HepG2 (cell line): Measurements from ENCODE around the gene TWNK. TPM values are rescaled to one million over a fixed set of nuclear protein-coding genes. Genes with fewer than 3 reads are reported as not detected.
A peak's percentile ranks its signal among the peaks of the same experiment; 100 is the strongest.

Experiments
- ATAC-seq: fragments of 200-7000 bp; cut with Tn5 transposase; 3 replicates; pipeline ENCODE4 v1.9.1; 2020; ENCODE audit warnings: mild to moderate bottlenecking, moderate library complexity
- BruUV-seq: library from RNA; stranded (reverse); fragments of 400-500 nt; replicated peaks from 2 replicates; lab custom pipeline; 2021; lab: Mats Ljungman, UMichigan
- CTCF ChIA-PET: fragments of 300-600 bp; formaldehyde crosslinking; extraction: SDS; loops from one replicate; lab custom pipeline; 2021; ENCODE audit warnings: low total read pairs, inconsistent platforms, low intra/inter-chr PET ratio; lab: Yijun Ruan, JAX
- POLR2A ChIA-PET: fragments of 350-600 bp; sonication (Branson Sonifier 250); formaldehyde crosslinking; loops from one replicate; lab custom pipeline; 2020; ENCODE audit warnings: antibody characterized with exemption, inconsistent platforms; lab: Yijun Ruan, JAX
- DNase-seq: peaks from one replicate; pipeline ENCODE4 v3.0.0-alpha.2; 2015; ENCODE audit warnings: low spot score
- FAIRE-seq: peaks from 3 replicates; lab custom pipeline; 2011; peaks lifted over from hg19 to GRCh38; lab: Jason Lieb, UNC
- H2AFZ ChIP-seq: one replicate; pipeline ENCODE4 v1.6.1; 2011; ENCODE audit warnings: low read length, inconsistent platforms
- H3K27ac ChIP-seq: fragments of 300-600 bp; 3 replicates; pipeline ENCODE4 v1.8.0; 2011; ENCODE audit warnings: mixed run types, mild to moderate bottlenecking, mixed read lengths, low read length, inconsistent platforms; ENCODE audit not compliant: insufficient read depth; ENCODE audit errors: extremely low read length
- H3K27me3 ChIP-seq, 2 experiments: fragments of 200-600 bp in 1 of 2; 2 replicates in 1 of 2; 3 replicates in 1 of 2; pipeline versions ENCODE4 v1.6.0 to v1.8.0; 2011; ENCODE audit warnings: low read length in 2 of 2, mild to moderate bottlenecking in 2 of 2, moderate library complexity in 2 of 2, inconsistent platforms in 1 of 2; ENCODE audit not compliant: insufficient read depth in 2 of 2, control insufficient read depth in 1 of 2
- H3K36me3 ChIP-seq, 2 experiments: fragments of 200-600 bp in 1 of 2; replicated peaks in 1 of 2; 2 replicates in 1 of 2; 3 replicates in 1 of 2; pipeline versions ENCODE4 v1.5.1 to v1.8.0; 2011; ENCODE audit warnings: low read length in 2 of 2, inconsistent platforms in 1 of 2; ENCODE audit not compliant: insufficient read depth in 2 of 2, control insufficient read depth in 1 of 2
- H3K4me1 ChIP-seq: 2 replicates; pipeline ENCODE4 v1.5.1; 2012; ENCODE audit warnings: low read length, inconsistent platforms; ENCODE audit not compliant: insufficient read depth
- H3K4me2 ChIP-seq: 2 replicates; pipeline ENCODE4 v1.6.0; 2011; ENCODE audit warnings: low read depth, low read length, inconsistent platforms
- H3K4me3 ChIP-seq, 3 experiments: fragments of 200-600 bp in 1 of 3; sonication (generic), shearing (Covaris generic) in 1 of 3; replicated peaks in 1 of 3; 2 replicates each; pipeline ENCODE4 v1.5.1; 2011 to 2016; ENCODE audit warnings: low read length in 3 of 3, inconsistent platforms in 2 of 3, low read depth in 2 of 3, mild to moderate bottlenecking in 2 of 3, control low read depth in 1 of 3, mixed read lengths in 1 of 3; ENCODE audit not compliant: insufficient read depth in 1 of 3
- H3K79me2 ChIP-seq: one replicate; pipeline ENCODE4 v1.6.1; 2011; ENCODE audit warnings: low read length, inconsistent platforms; ENCODE audit not compliant: insufficient read depth
- H3K9ac ChIP-seq: 2 replicates; pipeline ENCODE4 v1.6.0; 2011; ENCODE audit warnings: mild to moderate bottlenecking, low read depth, low read length, inconsistent platforms; ENCODE audit not compliant: insufficient read depth
- H3K9me3 ChIP-seq: 2 replicates; pipeline ENCODE4 v1.5.1; 2012; ENCODE audit warnings: mild to moderate bottlenecking, low read length
- H4K20me1 ChIP-seq: 2 replicates; pipeline ENCODE4 v1.6.0; 2011; ENCODE audit warnings: inconsistent platforms, mild to moderate bottlenecking, low read length, moderate library complexity; ENCODE audit not compliant: insufficient read depth
- BHLHE40 ChIP-seq: IDR thresholded peaks from 2 replicates; pipeline ENCODE4 v1.6.1; 2011; ENCODE audit warnings: low read length, improper control_type of control experiment
- CBX5 ChIP-seq: sonication (generic); formaldehyde crosslinking; IDR thresholded peaks from 2 replicates; pipeline ENCODE4 v1.4.0; 2020; ENCODE audit warnings: missing genetic modification reagents, borderline replicate concordance
- IKZF4 ChIP-seq: sonication (generic); formaldehyde crosslinking; IDR thresholded peaks from 2 replicates; pipeline ENCODE4 v1.5.1; 2020; ENCODE audit warnings: borderline replicate concordance, mild to moderate bottlenecking, low read depth, missing genetic modification reagents; ENCODE audit errors: not compliant biosample characterization
- MZF1 ChIP-seq: sonication (generic); formaldehyde crosslinking; IDR thresholded peaks from 2 replicates; pipeline ENCODE4 v1.8.1; 2023; ENCODE audit warnings: mild to moderate bottlenecking, missing genetic modification reagents, borderline replicate concordance
- PAF1 ChIP-seq: IDR thresholded peaks from 2 replicates; pipeline ENCODE4 v1.6.1; 2016; ENCODE audit warnings: missing genetic modification reagents, missing compliant biosample characterization
- SMAD1 ChIP-seq: sonication (generic); formaldehyde crosslinking; IDR thresholded peaks from 2 replicates; pipeline ENCODE4 v1.4.0; 2020; ENCODE audit warnings: missing genetic modification reagents, low read depth, mild to moderate bottlenecking, borderline replicate concordance
- TCF7 ChIP-seq: sonication (generic); IDR thresholded peaks from 2 replicates; pipeline ENCODE4 v1.6.1; 2016; ENCODE audit warnings: antibody characterized with exemption, low read depth
- ZEB1 ChIP-seq: IDR thresholded peaks from 2 replicates; pipeline ENCODE4 v1.6.1; 2012; ENCODE audit warnings: mild to moderate bottlenecking, low read depth, inconsistent platforms; ENCODE audit not compliant: insufficient replicate concordance
- ZNF772 ChIP-seq: sonication (generic); formaldehyde crosslinking; IDR thresholded peaks from 2 replicates; pipeline ENCODE4 v1.5.0; 2020; ENCODE audit warnings: mild to moderate bottlenecking, missing genetic modification reagents
- WGBS: methylation state at CpG from one replicate; pipeline ENCODE4 v1.1.6; 2017; ENCODE audit warnings: low lambda C conversion rate; 5-methylcytosine and 5-hydroxymethylcytosine counted together
- in situ Hi-C: cut with HindIII; loops from 2 replicates; pipeline ENCODE4 v1.10.0; 2017; ENCODE audit warnings: low pct_unique_long_range_greater_than_20kb; ENCODE audit not compliant: extremely low pct_ligation_motif_present
- intact Hi-C: fragments of 100-400 bp; cut with micrococcal nuclease; formaldehyde crosslinking; loops from one replicate; pipeline ENCODE4 v1.10.0; 2022; ENCODE audit not compliant: unreplicated experiment
- polyA plus RNA-seq, 8 experiments: library from polyadenylated mRNA; depleted of rRNA in 3 of 8; stranded (reverse) in 7 of 8; unstranded in 1 of 8; fragments of >200 nt; fragmentation: Illumina TruSeq in 4 of 8; extraction: Trizol in 4 of 8; gene quantifications; 2 replicates each; pipeline versions ENCODE4 v1.2.1 to v1.2.3, GENCODE V29; 2011 to 2016; ENCODE audit warnings: low read depth in 4 of 8, missing spikeins in 1 of 8, mixed read lengths in 1 of 8; ENCODE audit not compliant: insufficient read depth in 1 of 8
- total RNA-seq, 5 experiments: library from RNA; depleted of rRNA; stranded (reverse); fragments of >200 nt; fragmentation: Illumina TruSeq; extraction: Trizol; gene quantifications; 2 replicates each; pipeline ENCODE4 v1.2.3, GENCODE V29; 2016; ENCODE audit warnings: low read depth in 1 of 5
- TF ChIP-seq, protein P1 (sequence below): sonication (generic); formaldehyde crosslinking; conservative IDR thresholded peaks from 2 replicates; pipeline ENCODE4 v1.8.0; 2022; ENCODE audit warnings: mild to moderate bottlenecking, moderate library complexity, missing genetic modification reagents
- TF ChIP-seq, protein P2 (sequence below): sonication (generic); formaldehyde crosslinking; IDR thresholded peaks from 2 replicates; pipeline ENCODE4 v1.4.0; 2020; ENCODE audit warnings: mild to moderate bottlenecking, missing genetic modification reagents
- TF ChIP-seq, protein P3 (sequence below): sonication (generic); formaldehyde crosslinking; IDR thresholded peaks from 2 replicates; pipeline ENCODE4 v1.4.0; 2020; ENCODE audit warnings: missing genetic modification reagents

Gene TWNK
- total and polyA plus RNA-seq, 2 of the 13 experiments (the other 11 are each of a cell fraction or from before 2014, with no cell fraction given): 10.7 to 16.5 TPM

DNA sequence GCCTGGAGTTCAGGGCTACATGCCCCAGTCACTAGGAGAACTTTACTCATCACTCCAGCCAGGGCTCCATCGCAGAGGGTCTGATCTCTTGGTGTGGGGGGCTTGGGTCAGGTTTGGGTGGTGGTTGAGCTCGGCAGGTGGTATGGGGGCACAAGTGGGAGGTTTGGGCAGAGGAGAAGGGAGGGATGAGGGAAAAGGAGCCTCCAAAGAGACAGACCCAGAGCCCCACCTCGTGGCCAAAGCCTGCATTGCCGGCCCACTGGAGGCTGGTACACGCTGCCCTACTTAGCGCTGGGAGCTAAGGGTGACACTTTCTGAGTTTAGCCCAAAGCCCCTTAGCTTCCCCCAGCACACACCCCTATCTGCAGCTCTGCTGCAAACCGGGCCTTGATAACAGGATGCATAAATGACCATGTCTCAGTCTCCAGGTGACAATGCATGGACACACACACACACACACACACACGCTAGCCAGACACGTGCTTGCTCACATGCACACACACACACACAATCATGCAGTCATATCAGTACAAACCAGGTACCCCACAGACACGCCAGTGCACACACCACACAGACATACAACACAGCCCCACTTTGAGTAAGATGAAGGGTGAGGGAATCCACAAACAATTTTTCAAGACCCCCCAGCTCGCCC is 27.0 kb downstream of the TWNK start:
- Histone ChIP-seq H4K20me1 (no peaks in the 10 kb centered on the region), H3K9ac (no peak overlapping the region), H3K36me3 (no peaks in the 10 kb centered on the region), H3K79me2 (no peaks in the 10 kb centered on the region), H3K4me2 (peak overlapping the region; percentile 54), H3K9me3 (no peaks in the 10 kb centered on the region), H2AFZ (no peak overlapping the region), H3K4me3 (peak overlapping the region in 1 of 3 experiments; percentile 31; a peak in 2 of 6 replicates), H3K4me1 (peaks cover 75% of the 10 kb centered on the region), H3K27me3 (peaks cover 0 to 3% of the 10 kb centered on the region in 2 experiments; a peak in 1 of 5 replicates), H3K27ac (no peak overlapping the region)
- peak; percentile 3; the same call in 2 of the 3 replicates for ATAC-seq
- in situ Hi-C loops: no loop called here
- peak; percentile 58 for FAIRE-seq
- DNase-seq: no peak
- ChIA-PET POLR2A (interaction anchor here (0.6 to 6.0 kb wide), 4 partner anchors 16 to 53 kb away, joined by 3 to 56 read pairs (median 4); partner anchors contain the start of genes LZTS2, PDZD7 and SFXN3), CTCF (interaction anchor here (1.2 to 6.1 kb wide), 5 partner anchors 18 to 80 kb away, joined by 3 to 240 read pairs (median 4); partner anchors contain the start of genes LZTS2 and SEMA4G)
- no TSS peak for BruUV-seq
- 16% methylated on average over 7 of the region's 11 CpGs for WGBS
- intact Hi-C loops: loop anchor here (5.0 kb wide), 1 partner anchor 137 kb away; no protein-coding TSS in a partner anchor
- TF ChIP-seq BHLHE40: peak; percentile 43; the same call in 1 of the 2 replicates
- TF ChIP-seq PAF1 (CRISPR knock-in tag): no peak
- no peak for TF ChIP-seq ZNF772 (CRISPR knock-in tag)
- no peak for TF ChIP-seq TCF7
- TF ChIP-seq MZF1 (CRISPR knock-in tag): no peak
- no peak for TF ChIP-seq SMAD1 (CRISPR knock-in tag)
- TF ChIP-seq, protein P1, sequence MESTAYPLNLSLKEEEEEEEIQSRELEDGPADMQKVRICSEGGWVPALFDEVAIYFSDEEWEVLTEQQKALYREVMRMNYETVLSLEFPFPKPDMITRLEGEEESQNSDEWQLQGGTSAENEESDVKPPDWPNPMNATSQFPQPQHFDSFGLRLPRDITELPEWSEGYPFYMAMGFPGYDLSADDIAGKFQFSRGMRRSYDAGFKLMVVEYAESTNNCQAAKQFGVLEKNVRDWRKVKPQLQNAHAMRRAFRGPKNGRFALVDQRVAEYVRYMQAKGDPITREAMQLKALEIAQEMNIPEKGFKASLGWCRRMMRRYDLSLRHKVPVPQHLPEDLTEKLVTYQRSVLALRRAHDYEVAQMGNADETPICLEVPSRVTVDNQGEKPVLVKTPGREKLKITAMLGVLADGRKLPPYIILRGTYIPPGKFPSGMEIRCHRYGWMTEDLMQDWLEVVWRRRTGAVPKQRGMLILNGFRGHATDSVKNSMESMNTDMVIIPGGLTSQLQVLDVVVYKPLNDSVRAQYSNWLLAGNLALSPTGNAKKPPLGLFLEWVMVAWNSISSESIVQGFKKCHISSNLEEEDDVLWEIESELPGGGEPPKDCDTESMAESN (CRISPR knock-in tag): no peak
- TF ChIP-seq IKZF4 (CRISPR knock-in tag): no peak
- TF ChIP-seq, protein P2, sequence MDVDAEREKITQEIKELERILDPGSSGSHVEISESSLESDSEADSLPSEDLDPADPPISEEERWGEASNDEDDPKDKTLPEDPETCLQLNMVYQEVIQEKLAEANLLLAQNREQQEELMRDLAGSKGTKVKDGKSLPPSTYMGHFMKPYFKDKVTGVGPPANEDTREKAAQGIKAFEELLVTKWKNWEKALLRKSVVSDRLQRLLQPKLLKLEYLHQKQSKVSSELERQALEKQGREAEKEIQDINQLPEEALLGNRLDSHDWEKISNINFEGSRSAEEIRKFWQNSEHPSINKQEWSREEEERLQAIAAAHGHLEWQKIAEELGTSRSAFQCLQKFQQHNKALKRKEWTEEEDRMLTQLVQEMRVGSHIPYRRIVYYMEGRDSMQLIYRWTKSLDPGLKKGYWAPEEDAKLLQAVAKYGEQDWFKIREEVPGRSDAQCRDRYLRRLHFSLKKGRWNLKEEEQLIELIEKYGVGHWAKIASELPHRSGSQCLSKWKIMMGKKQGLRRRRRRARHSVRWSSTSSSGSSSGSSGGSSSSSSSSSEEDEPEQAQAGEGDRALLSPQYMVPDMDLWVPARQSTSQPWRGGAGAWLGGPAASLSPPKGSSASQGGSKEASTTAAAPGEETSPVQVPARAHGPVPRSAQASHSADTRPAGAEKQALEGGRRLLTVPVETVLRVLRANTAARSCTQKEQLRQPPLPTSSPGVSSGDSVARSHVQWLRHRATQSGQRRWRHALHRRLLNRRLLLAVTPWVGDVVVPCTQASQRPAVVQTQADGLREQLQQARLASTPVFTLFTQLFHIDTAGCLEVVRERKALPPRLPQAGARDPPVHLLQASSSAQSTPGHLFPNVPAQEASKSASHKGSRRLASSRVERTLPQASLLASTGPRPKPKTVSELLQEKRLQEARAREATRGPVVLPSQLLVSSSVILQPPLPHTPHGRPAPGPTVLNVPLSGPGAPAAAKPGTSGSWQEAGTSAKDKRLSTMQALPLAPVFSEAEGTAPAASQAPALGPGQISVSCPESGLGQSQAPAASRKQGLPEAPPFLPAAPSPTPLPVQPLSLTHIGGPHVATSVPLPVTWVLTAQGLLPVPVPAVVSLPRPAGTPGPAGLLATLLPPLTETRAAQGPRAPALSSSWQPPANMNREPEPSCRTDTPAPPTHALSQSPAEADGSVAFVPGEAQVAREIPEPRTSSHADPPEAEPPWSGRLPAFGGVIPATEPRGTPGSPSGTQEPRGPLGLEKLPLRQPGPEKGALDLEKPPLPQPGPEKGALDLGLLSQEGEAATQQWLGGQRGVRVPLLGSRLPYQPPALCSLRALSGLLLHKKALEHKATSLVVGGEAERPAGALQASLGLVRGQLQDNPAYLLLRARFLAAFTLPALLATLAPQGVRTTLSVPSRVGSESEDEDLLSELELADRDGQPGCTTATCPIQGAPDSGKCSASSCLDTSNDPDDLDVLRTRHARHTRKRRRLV (CRISPR knock-in tag): peak; percentile 28; the same call in 1 of the 2 replicates
- TF ChIP-seq CBX5: peak; percentile 41; the same call in 1 of the 2 replicates
- TF ChIP-seq, protein P3, sequence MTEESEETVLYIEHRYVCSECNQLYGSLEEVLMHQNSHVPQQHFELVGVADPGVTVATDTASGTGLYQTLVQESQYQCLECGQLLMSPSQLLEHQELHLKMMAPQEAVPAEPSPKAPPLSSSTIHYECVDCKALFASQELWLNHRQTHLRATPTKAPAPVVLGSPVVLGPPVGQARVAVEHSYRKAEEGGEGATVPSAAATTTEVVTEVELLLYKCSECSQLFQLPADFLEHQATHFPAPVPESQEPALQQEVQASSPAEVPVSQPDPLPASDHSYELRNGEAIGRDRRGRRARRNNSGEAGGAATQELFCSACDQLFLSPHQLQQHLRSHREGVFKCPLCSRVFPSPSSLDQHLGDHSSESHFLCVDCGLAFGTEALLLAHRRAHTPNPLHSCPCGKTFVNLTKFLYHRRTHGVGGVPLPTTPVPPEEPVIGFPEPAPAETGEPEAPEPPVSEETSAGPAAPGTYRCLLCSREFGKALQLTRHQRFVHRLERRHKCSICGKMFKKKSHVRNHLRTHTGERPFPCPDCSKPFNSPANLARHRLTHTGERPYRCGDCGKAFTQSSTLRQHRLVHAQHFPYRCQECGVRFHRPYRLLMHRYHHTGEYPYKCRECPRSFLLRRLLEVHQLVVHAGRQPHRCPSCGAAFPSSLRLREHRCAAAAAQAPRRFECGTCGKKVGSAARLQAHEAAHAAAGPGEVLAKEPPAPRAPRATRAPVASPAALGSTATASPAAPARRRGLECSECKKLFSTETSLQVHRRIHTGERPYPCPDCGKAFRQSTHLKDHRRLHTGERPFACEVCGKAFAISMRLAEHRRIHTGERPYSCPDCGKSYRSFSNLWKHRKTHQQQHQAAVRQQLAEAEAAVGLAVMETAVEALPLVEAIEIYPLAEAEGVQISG: 0 out of 2 replicates have a peak, but pooled peaks have one; percentile 20
- TF ChIP-seq ZEB1: no peak
